Activated CD4-positive, CD25-positive, alpha-beta regulatory T cell treated with anti-CD3 and anti-CD28 coated beads, Interleukin-2, amount 50 U/mL, for 24 hours (primary cell): ENCODE data around the gene PLBD1.

Experiments
- ATAC-seq, 2 donors: fragments of 150-1000 bp; cut with Tn5 transposase; one replicate each; pipeline ENCODE4 v1.10.0; 2021; ENCODE audit warnings: mild to moderate bottlenecking in 1 of 2, moderate library complexity in 1 of 2

Gene PLBD1

DNA sequence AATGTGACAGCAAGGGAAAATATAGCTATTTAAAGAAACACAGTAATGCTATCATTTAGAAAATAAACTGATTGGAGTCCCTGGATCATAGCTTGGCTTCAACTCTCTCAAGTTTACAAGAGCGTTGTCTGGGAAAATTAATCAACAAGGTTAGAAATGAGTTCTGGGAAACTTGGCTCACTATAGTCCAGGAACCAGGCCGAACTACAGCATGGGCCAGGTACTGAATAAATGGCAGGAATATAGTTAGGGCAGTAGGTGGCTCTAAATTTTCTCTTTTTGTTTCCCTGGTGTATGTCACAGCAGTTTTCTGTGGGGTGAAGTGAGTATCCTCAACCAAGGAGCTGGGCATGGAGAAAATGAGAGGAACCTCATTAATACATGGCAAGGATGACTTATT is 72.4 kb downstream of the PLBD1 start:
- no peak for ATAC-seq

GRCh38 chr12:14482886-14483285 is 84.8 kb downstream of the PLBD1 start:
- no peak for ATAC-seq

- ATAC-seq, result no peak
Measured at GRCh38 chr12:14482361-14482760, 85.3 kb downstream of the PLBD1 start.

DNA sequence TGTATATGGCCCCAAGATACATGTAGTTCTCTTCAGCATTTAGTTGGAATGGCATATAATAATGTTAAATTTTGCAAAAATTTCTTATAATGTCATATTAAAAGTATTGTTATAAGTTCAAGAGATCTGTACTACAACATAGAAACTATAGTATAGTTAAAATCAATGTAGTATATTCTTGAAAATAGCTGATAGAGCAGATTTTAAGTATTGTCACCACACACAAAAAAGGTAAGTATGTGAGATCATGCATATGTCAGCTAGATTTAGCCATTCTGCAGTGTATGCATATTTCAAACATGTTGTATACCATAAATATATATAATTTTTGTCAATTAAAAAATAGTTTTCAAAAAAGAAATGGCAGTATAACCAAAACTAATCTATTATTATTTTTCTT is 86.5 kb downstream of the PLBD1 start:
- ATAC-seq, result no peak

DNA sequence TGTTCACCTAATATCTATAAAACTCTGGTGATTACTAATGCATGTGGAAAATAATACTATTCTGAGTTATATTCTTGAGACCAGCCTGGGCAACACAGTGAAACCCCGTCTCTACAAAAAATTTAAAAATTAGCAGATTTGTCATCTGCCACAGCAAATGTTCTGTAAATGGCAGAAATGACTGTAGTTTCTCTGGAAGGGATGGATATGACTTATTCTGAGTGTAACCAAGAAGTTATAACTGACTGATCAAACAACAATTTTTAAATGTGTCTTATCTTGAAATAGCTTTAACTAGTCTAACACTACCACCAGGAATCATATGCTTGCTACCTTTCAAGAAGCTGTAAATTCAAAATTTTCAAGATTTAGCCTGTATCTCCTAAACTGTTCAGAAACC is 88.7 kb downstream of the PLBD1 start:
- ATAC-seq, result peak; percentile 67 to 90

GRCh38 chr12:14473707-14474287 is 93.9 kb downstream of the PLBD1 start:
- no peak for ATAC-seq

DNA sequence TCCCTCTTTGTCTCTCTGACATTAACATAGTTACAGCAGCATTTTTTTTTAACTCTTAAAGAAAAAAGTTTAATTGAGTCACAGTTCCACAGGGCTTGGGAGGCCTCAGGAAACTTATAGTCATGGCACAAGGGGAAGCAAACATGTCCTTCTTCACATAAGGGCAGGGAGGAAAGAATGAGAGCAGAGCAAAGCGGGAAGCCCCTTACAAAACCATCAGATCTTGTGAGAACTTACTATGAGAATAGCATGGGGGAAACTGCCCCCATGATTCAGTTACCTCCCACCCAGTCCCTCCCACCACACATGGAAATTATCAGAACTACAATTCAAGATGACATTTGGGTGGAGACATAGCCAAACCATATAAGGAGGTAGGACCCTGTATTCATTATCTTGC is 96.2 kb downstream of the PLBD1 start:
- peak in 1 of 2 donors; percentile 41 for ATAC-seq

DNA sequence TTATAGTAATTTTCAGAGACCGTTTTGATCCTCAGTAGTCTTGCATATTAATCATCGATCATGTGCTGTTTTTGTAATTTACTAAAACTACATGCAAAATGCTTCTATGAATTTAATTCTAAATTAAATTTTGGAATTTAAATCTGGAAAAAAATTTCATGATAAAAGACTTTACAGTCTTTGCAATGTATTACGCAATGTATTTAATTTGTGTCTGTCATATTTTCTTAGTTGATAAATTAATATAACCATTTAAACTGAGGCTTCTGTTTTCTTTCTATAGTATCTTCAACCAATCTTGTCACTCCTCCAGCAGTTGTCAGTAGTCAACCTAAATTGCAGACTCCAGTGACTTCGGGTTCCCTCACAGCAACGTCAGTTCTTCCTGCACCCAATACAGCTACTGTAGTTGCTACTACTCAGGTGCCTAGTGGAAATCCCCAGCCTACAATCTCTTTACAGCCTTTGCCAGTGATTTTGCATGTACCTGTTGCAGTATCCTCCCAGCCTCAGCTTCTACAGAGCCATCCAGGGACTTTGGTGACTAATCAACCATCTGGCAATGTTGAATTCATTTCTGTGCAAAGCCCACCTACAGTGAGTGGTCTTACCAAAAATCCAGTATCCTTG is 107.4 kb downstream of the PLBD1 start:
- ATAC-seq, result peak in 1 of 2 donors; percentile 21

- ATAC-seq, result peak; percentile 73 to 82
Measured at GRCh38 chr12:14454098-14454907, 113.4 kb downstream of the PLBD1 start.
